ENCODE data around the gene VSIR.

GRCh38 chr10:71783917-71784678, 10.8 kb upstream of the VSIR start:
- TF ChIP-seq, protein P1, sequence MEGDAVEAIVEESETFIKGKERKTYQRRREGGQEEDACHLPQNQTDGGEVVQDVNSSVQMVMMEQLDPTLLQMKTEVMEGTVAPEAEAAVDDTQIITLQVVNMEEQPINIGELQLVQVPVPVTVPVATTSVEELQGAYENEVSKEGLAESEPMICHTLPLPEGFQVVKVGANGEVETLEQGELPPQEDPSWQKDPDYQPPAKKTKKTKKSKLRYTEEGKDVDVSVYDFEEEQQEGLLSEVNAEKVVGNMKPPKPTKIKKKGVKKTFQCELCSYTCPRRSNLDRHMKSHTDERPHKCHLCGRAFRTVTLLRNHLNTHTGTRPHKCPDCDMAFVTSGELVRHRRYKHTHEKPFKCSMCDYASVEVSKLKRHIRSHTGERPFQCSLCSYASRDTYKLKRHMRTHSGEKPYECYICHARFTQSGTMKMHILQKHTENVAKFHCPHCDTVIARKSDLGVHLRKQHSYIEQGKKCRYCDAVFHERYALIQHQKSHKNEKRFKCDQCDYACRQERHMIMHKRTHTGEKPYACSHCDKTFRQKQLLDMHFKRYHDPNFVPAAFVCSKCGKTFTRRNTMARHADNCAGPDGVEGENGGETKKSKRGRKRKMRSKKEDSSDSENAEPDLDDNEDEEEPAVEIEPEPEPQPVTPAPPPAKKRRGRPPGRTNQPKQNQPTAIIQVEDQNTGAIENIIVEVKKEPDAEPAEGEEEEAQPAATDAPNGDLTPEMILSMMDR (IDR thresholded peaks at IDR 0.05), result no peak
- no peak for TF ChIP-seq POLR2A (IDR thresholded peaks at IDR 0.05)
